Fibroblast of skin of left quadriceps (primary cell): Measurements from ENCODE around the gene KIAA1328.

Source experiments
- DNase-seq, 2 experiments: peaks; one replicate each; pipeline ENCODE4 v3.0.0-alpha.2; 2013; ENCODE audit warnings: low read depth in 2 of 2

Gene KIAA1328

DNA sequence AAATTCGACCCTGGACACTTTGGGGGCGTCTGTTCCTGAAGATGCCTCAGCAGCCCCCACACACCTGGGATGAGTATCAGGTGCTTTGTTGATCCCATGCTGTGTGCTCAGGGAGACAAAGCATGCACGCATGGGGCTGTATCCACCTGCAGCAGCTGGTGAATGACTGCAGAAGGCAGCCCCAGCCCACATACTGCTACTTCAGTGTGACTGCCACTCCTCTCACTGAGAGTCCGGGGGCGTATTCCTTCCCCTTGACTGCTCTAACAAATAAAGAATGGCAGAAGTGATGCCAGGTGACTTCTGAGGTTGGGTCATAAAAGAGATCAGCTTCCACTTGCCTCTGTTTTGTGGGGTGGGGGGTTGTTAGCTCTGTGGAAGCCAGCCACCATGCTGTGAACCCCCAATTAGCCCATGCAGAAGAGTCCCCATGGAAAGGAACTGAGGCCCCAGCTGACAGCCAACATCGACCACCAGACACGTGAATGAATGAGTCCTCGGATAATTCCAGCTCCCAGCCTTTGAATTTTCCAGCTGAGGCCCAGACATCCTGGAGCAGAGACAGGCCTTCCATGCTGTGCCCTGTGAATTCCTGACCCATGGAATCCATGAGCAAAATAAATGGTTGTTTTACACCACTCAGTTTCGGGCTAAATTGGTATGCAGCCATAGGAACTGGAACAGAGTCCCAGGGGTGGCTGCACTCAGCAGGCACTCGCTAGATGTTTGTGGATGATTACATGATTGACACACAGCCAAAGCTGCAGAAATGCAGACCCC, 447.4 kb downstream of the KIAA1328 start:
- no peak for DNase-seq

DNA sequence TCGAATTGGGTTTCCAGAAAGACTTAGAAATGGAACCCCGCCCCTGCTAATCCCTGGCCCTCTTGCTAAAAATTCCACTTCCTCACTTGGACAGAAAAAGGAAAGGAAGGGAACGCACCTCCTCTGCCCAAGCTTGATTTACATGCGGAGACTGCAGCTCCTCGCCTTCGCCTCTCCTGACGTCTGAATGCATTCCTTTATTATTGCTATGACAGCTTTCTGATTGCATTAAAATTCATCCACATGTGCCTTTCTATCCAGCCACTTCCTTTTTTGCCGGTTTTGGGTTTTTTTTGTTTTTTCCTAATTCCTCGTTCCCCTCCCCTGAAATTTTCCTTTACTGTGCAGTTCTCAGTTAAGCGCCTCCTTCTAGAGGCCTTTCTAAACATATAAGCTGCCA, 448.9 kb downstream of the KIAA1328 start:
- no peak for DNase-seq
